ENCODE results near the gene SLC43A1. TPM values are rescaled to one million over a fixed set of nuclear protein-coding genes. Genes with fewer than 3 reads are reported as not detected.

SLC43A1 gene
- total RNA-seq, 1 experiment from 2014 or later, result 27.1 TPM

DNA sequence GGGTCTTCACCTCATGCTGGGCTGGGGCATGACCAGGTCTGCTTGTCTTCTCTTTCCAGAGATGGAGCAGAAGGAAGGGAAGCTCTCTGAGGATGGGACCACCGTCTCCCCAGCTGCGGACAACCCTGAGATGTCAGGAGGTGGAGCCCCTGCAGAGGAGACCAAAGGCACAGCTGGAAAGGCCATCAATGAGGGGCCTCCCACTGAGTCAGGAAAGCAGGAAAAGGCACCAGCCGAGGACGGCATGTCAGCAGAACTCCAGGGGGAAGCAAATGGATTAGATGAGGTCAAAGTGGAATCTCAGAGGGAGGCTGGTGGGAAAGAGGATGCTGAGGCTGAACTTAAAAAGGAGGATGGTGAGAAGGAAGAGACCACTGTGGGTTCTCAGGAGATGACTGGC, 27.1 kb upstream of the SLC43A1 start:
- H3K9me3 Mint-ChIP-seq, result no peaks in the 10 kb centered on the region
- H3K4me3 Mint-ChIP-seq, result no peak overlapping the region
- CTCF ChIA-PET, result interaction anchor here (0.8 to 2.7 kb wide), 5 partner anchors 25 to 102 kb away, joined by 3 to 10 read pairs (median 5); partner anchors contain the start of gene UBE2L6
- H3K36me3 Mint-ChIP-seq, result no peaks in the 10 kb centered on the region
- ATAC-seq, result no peak
- TF ChIP-seq, protein P1, sequence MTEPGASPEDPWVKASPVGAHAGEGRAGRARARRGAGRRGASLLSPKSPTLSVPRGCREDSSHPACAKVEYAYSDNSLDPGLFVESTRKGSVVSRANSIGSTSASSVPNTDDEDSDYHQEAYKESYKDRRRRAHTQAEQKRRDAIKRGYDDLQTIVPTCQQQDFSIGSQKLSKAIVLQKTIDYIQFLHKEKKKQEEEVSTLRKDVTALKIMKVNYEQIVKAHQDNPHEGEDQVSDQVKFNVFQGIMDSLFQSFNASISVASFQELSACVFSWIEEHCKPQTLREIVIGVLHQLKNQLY (CRISPR knock-in tag; IDR thresholded peaks at IDR 0.05), result no peak
- TF ChIP-seq ZNF423 (CRISPR knock-in tag; IDR thresholded peaks at IDR 0.05), result peak; percentile 91
- H3K4me1 Mint-ChIP-seq, result peaks cover 26% of the 10 kb centered on the region
- H3K27ac Mint-ChIP-seq, result no peak overlapping the region
- POLR2A ChIA-PET, result interaction anchor here (1.5 kb wide), 1 partner anchor 102 kb away, joined by 5 read pairs; no protein-coding TSS in a partner anchor
- peaks cover 3% of the 10 kb centered on the region for H3K27me3 Mint-ChIP-seq (ENCODE audit: low read depth)
- no peak for DNase-seq (ENCODE audit: low spot score)

GRCh38 chr11:57541169-57541568, 25.7 kb upstream of the SLC43A1 start:
- no peak for TF ChIP-seq ZNF138 (CRISPR knock-in tag; conservative IDR thresholded peaks at IDR 0.05)
- no peak for ATAC-seq
- Mint-ChIP-seq H3K4me3 (no peak overlapping the region), H3K9me3 (no peaks in the 10 kb centered on the region), H3K27ac (no peak overlapping the region), H3K4me1 (peaks cover 31% of the 10 kb centered on the region), H3K36me3 (no peaks in the 10 kb centered on the region), H3K27me3 (ENCODE audit: low read depth) (peaks cover 3% of the 10 kb centered on the region)
- ChIA-PET POLR2A (no interaction called here), CTCF (interaction anchor here (1.0 to 1.2 kb wide), 3 partner anchors 48 to 195 kb away, joined by 4 to 7 read pairs (median 5); no protein-coding TSS in a partner anchor)
- no peak for DNase-seq (ENCODE audit: low spot score)

- ATAC-seq (no peak), DNase-seq (ENCODE audit: low spot score) (no peak)
- H3K36me3 Mint-ChIP-seq, result no peaks in the 10 kb centered on the region
- no peaks in the 10 kb centered on the region for H3K9me3 Mint-ChIP-seq
- CTCF ChIA-PET, result interaction anchor here (1.0 to 1.5 kb wide), 2 partner anchors 8 to 81 kb away, joined by 3 to 11 read pairs; no protein-coding TSS in a partner anchor
- H3K27ac Mint-ChIP-seq, result no peak overlapping the region
- peaks cover 5% of the 10 kb centered on the region for H3K27me3 Mint-ChIP-seq (ENCODE audit: low read depth)
- no peak for TF ChIP-seq ZNF671 (CRISPR knock-in tag; IDR thresholded peaks at IDR 0.05)
- TF ChIP-seq IRF1 (CRISPR knock-in tag; IDR thresholded peaks at IDR 0.05), result no peak
- no peak for TF ChIP-seq HMGXB4 (CRISPR knock-in tag; IDR thresholded peaks at IDR 0.05)
- no peak for TF ChIP-seq PREB (CRISPR knock-in tag; IDR thresholded peaks at IDR 0.05; ENCODE audit: borderline replicate concordance)
- TF ChIP-seq GABPB1 (CRISPR knock-in tag; IDR thresholded peaks at IDR 0.05), result no peak
- TF ChIP-seq EMX1 (CRISPR knock-in tag; IDR thresholded peaks at IDR 0.05), result no peak
- no peak for TF ChIP-seq IRF2 (CRISPR knock-in tag; IDR thresholded peaks at IDR 0.05; ENCODE audit: borderline replicate concordance, low read depth)
- no peak for TF ChIP-seq NR3C1 (CRISPR knock-in tag; conservative IDR thresholded peaks at IDR 0.05; ENCODE audit: low read depth)
- TF ChIP-seq SMAD4 (CRISPR knock-in tag; IDR thresholded peaks at IDR 0.05), result no peak
- no peak for TF ChIP-seq GTF2I (CRISPR knock-in tag; conservative IDR thresholded peaks at IDR 0.05)
- no peak for TF ChIP-seq CBFB (CRISPR knock-in tag; IDR thresholded peaks at IDR 0.05; ENCODE audit: low read depth)
- TF ChIP-seq, protein P2, sequence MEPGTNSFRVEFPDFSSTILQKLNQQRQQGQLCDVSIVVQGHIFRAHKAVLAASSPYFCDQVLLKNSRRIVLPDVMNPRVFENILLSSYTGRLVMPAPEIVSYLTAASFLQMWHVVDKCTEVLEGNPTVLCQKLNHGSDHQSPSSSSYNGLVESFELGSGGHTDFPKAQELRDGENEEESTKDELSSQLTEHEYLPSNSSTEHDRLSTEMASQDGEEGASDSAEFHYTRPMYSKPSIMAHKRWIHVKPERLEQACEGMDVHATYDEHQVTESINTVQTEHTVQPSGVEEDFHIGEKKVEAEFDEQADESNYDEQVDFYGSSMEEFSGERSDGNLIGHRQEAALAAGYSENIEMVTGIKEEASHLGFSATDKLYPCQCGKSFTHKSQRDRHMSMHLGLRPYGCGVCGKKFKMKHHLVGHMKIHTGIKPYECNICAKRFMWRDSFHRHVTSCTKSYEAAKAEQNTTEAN (CRISPR knock-in tag; IDR thresholded peaks at IDR 0.05), result no peak
- TF ChIP-seq NR1H2 (CRISPR knock-in tag; IDR thresholded peaks at IDR 0.05), result no peak
- TF ChIP-seq CREM (CRISPR knock-in tag; IDR thresholded peaks at IDR 0.05), result no peak
- TF ChIP-seq USF2 (CRISPR knock-in tag; IDR thresholded peaks at IDR 0.05), result no peak
- no peak for TF ChIP-seq SMAD3 (CRISPR knock-in tag; IDR thresholded peaks at IDR 0.05; ENCODE audit: borderline replicate concordance)
- POLR2A ChIA-PET, result no interaction called here
- H3K4me3 Mint-ChIP-seq, result no peak overlapping the region
- peaks cover 31% of the 10 kb centered on the region for H3K4me1 Mint-ChIP-seq
Measured at GRCh38 chr11:57539342-57539741, 23.8 kb upstream of the SLC43A1 start.
